ENCODE measurements around the gene SNED1.

- TF ChIP-seq, protein P1, sequence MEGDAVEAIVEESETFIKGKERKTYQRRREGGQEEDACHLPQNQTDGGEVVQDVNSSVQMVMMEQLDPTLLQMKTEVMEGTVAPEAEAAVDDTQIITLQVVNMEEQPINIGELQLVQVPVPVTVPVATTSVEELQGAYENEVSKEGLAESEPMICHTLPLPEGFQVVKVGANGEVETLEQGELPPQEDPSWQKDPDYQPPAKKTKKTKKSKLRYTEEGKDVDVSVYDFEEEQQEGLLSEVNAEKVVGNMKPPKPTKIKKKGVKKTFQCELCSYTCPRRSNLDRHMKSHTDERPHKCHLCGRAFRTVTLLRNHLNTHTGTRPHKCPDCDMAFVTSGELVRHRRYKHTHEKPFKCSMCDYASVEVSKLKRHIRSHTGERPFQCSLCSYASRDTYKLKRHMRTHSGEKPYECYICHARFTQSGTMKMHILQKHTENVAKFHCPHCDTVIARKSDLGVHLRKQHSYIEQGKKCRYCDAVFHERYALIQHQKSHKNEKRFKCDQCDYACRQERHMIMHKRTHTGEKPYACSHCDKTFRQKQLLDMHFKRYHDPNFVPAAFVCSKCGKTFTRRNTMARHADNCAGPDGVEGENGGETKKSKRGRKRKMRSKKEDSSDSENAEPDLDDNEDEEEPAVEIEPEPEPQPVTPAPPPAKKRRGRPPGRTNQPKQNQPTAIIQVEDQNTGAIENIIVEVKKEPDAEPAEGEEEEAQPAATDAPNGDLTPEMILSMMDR (optimal IDR thresholded peaks at IDR 0.05 in 1 of 3, IDR thresholded peaks at IDR 0.05 in 1 of 3, conservative IDR thresholded peaks at IDR 0.05 in 1 of 3; ENCODE audit: extremely low read depth in 1 of 3, insufficient read depth in 2 of 3, low read length in 3 of 3) = no peak
- TF ChIP-seq EZH2 (IDR thresholded peaks at IDR 0.05; ENCODE audit: low read length) = no peak
Observed at GRCh38 chr2:241130316-241130715, 131.9 kb downstream of the SNED1 start.
